ENCODE results near the gene PCBP3.
"Not testable (repeated sequence)": the region's sequence is repeated elsewhere in the genome, so short reads cannot be mapped to it uniquely, and the experiment has no call there.

The PCBP3 gene

DNA sequence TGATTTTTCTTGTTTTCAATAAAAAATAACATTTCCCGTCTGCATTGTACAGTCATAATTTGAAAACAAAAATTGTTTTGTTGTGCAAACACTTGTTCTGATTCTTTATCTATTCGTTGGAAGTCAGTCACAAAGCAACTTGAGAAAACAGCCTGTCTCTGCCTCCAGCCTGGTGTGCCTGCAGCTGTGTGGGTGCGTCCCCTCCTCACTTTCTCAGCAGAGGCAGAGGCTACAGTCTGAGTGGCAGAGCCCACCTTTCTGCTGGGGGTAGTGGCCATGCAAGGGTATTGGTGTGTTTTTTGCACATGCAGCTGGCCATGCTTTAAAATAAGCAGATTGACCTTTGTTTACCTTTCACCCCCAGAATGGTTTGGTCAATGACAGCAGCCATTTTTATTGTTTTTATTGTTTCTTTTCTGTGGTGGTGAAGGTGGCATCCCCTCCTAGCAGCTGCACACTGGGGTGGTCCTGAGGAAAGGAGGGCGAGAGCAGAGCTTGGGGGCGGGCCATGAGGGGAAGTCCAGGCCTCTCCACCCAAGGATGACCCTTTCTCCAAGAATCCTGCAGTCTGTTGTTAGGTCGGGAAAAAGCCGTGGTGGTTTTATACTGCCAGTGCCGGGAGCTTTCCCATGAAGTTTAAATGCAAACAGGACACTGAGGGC is 159.6 kb downstream of the PCBP3 start:
- DNase-seq (ENCODE audit: low read depth in 2 of 3, low spot score in 2 of 3): no peak

DNA sequence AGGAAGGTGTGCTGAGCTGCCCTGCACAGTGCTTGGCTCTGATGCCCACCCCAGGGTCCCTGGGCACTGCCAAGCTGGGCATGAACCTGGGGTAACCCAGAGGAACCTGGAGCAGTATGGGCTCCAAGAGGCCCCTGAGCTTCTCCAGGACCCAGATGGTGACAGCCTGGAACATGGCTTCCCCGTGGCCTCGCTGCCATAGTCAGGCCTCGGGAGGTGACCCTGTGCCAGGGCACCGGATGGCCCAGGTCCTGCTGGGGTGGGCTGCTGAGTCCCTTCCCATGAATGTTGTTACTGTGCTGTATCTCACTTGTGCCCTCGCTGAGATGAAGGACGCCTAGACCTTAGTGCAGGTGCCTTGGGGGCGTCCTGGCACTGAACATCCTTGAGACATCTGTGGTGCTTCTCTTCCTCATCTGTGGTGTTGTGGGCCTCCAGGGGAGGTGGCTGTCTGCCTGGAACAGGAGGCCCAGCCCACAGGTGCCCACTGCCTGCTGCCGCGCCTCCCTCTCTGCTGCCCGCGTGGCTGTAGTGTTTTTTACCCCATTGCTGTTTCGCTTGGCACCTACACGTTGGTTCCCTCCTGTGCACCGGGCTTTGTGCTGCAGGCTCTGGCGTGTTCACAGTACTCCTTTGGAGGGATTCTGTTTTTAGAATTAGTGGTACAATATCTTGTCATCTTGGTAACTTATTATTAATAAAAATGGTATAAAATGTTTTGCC is 160.3 kb downstream of the PCBP3 start:
- DNase-seq (ENCODE audit: low read depth in 2 of 3, low spot score in 2 of 3): no peak

DNA sequence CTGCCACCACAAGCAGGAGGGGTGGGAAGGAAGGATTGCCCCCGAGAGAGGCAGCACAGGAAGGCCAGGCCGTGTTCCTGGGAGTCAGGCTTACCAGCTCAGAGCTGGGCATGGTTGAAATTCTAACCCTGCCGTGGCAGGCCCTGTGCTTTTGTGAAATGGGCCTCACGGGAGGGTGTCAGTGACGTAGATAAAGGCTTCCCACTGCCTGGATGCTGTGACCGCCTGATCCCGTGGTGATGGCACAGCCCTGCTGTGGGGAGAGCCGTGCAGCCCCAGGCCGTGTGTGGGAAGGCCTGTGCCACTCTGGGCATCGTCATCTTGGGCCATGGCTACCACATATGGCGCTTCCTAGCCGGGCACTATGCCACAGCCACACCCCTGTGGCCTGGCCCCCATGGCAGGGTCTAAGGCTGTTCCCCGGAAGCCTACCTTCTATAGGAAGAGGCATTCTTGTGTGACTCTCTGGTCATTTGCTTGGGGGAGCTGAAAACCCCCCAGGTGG is 161.3 kb downstream of the PCBP3 start:
- no peak for DNase-seq (ENCODE audit: low read depth in 2 of 3, low spot score in 2 of 3)

DNA sequence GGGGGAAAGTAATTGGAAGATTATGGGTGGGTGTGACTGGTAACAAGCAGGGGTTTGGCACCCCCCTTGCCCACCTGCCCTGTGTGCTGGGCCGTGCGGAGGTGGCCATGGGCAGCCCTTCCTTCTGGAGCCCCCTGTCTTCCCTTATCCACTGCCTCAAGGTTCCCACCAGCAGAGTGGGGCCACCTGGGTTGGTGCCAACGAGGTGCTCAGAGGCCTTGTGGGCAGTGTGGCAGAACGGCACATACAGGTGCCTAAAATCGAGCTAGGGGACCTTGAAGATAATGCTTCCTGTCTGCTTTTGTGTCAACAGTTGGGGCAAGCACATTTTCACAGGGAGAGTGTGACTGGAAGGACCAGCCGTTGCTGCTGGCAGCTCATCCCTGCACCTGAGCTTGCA is 161.8 kb downstream of the PCBP3 start:
- no peak for DNase-seq (ENCODE audit: low read depth in 2 of 3, low spot score in 2 of 3)

DNA sequence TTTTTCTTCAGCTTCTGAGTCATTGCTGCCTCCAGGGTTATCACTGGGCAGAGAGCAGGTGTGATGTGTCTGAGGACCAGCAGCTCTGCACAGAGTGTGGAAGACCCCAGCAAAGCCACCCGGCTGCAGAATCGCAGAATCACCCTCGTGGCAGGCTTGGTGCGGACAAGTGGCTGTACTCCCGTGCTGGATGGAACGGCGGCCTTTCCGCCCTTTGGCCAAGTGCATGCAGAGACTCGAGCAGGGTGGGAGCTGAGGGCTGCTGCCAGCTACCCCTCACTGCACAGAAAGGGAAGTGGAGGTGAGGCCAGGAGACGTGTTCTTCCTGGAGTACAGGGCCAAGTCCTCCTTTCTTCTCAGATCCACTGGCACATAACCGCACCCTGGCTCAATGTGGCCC is 162.5 kb downstream of the PCBP3 start:
- no peak for DNase-seq (ENCODE audit: low read depth in 2 of 3, low spot score in 2 of 3)

DNA sequence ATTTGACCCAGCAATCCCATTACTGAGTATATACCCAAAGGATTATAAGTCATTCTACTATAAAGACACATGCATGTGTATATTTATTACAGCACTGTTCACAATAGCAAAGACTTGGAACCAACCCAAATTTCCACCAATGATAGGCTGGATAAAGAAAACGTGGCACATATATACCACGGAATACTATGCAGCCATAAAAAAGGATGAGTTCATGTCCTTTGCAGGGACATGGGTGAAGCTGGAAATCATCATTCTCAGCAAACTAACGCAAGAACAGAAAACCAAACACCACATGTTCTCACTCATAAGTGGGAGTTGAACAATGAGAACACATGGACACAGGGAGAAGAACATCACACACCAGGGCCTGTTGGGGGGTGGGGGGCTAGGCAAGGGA is 165.1 kb downstream of the PCBP3 start:
- DNase-seq (ENCODE audit: low read depth in 2 of 3, low spot score in 2 of 3): not testable (repeated sequence)

DNA sequence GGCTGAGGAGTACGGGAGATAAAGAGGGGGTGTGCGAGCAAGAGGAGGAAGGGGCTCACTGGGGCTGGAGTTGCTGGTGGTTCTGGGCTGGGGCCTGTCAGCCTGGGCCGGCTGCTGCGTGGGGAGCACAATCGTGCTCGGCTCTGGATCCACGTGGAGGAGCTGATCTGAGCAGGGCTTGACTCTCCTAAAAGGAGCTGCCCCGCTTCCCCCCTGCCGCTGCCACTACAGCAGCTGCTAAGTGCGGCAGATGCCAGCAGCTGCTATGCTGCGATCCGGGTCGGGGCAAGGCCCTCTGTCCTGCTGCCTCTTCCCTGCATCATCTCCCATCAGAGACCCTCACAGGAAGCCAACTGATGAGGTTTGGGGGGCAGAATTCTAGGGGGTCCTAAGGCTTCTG is 165.9 kb downstream of the PCBP3 start:
- no peak for DNase-seq (ENCODE audit: low read depth in 2 of 3, low spot score in 2 of 3)

DNA sequence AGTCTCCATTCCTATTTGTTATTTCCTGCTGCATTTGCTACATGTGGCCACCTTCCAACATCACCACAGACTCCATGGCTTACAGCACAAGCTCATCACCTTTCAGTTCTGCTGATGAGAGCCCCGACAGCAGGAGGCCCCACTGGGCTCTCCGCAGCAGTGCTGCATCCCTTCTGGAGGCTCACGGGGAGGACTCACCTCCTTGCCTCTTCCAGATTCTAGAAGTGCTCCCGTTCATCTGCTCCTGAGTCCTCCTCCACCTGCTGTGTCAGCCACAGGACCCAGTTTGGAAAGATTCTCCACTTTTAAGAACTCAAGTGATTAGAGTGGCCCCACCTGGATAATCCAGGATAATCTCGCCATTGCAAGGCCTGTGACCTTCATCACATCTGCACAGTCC is 167.6 kb downstream of the PCBP3 start:
- no peak for DNase-seq (ENCODE audit: low read depth in 2 of 3, low spot score in 2 of 3)

DNA sequence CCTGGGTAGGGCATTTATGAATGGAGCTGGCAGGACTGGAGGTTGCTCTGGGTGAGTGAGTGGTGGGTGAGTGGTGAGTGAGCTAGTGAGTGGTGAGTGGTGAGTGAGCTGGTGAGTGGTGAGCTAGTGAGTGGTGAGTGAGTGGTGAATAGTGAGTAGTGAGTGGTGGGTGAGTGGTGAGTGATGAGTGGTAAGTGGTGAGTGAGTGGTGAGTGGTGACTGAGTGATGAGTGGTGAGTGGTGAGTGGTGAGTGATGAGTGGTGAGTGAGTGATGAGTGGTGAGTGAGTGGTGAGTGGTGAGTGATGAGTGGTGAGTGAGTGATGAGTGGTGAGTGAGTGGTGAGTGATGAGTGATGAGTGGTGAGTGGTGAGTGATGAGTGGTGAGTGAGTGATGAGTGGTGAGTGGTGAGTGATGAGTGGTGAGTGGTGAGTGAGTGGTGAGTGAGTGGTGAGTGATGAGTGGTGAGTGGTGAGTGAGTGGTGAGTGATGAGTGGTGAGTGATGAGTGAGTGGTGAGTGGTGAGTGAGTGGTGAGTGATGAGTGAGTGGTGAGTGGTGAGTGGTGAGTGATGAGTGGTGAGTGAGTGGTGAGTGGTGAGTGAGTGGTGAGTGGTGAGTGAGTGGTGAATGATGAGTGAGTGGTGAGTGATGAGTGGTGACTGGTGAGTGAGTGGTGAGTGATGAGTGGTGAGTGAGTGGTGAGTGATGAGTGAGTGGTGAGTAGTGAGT is 170.8 kb downstream of the PCBP3 start:
- DNase-seq (ENCODE audit: low read depth in 2 of 3, low spot score in 2 of 3): not testable (repeated sequence)

DNA sequence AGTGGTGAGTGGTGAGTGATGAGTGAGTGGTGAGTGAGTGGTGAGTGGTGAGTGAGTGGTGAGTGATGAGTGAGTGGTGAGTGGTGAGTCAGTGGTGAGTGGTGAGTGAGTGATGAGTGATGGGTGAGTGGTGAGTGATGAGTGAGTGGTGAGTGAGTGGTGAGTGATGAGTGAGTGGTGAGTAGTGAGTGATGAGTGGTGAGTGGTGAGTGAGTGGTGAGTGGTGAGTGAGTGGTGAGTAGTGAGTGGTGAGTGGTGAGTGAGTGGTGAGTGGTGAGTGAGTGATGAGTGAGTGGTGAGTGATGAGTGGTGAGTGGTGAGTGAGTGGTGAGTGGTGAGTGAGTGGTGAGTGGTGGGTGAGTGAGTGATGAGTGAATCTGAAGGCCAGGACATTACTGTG is 172.3 kb downstream of the PCBP3 start:
- not testable (repeated sequence) for DNase-seq (ENCODE audit: low read depth in 2 of 3, low spot score in 2 of 3)

DNA sequence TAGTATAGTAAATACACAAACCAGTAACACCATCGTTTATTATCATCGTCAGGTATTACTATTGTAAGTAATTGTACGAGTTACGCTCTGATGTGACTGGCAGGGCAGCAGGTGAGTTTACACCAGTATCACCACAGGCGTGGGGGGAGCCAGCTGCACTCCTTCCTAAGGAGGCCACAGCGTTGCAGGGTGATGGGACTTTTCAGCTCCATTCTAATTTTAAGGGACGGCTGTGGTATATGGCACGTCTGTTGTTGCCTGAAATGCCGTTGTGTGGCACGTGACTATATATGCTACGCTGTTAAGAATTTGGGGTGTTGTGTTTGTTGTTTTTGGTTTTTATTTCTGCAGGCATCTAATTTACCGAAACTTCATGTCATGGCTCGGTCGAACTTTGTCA is 173.3 kb downstream of the PCBP3 start:
- DNase-seq (ENCODE audit: low read depth in 2 of 3, low spot score in 2 of 3): no peak

DNA sequence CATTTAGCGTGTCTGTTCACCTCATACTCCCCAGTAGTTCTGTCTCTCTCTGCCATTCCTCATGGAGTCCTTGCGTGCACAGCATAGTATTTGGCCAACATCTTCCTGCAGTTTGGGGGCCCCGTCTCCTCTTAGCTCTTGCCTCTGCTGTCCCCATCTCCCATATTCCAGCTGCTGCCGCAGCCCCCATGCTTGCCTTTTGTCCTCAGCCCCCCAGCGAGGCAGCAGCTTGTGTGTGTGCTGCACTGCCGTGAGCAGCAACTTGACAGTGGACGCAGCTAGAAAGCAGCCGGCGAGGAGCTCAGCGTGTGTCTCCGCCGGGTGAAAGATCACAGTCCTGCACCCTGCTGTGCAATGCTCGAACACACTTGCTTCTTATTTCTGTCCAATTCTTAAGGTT is 173.8 kb downstream of the PCBP3 start:
- no peak for DNase-seq (ENCODE audit: low read depth in 2 of 3, low spot score in 2 of 3)

DNA sequence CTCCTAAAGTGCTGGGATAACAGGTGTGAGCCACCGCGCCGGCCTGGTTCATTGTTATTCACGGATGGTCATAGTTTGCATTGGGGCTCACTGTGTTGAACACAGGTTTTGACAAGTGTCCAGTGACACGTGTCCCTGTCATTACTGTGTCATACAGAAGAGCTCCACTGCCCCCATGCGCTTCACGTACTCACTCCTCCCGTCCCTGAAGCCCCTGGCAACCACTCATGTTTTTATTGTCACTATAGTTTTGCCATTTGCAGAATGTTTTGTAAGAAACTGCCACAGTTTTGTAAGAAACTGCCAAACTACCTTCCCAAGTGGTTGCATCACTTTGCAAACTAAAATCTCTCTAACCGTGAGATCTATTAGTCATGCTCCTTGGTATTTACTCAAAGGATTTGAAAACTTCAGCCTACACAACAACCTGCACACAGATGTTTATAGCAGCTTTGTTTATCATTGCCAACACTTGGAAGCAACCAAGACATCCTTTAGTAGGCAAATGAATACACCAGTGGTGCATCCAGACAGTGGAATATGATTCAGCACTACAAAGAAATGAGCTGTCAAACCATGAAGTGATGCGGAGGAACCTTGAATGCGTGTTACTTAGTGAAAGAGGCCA is 174.9 kb downstream of the PCBP3 start:
- DNase-seq (ENCODE audit: low read depth in 2 of 3, low spot score in 2 of 3): no peak

DNA sequence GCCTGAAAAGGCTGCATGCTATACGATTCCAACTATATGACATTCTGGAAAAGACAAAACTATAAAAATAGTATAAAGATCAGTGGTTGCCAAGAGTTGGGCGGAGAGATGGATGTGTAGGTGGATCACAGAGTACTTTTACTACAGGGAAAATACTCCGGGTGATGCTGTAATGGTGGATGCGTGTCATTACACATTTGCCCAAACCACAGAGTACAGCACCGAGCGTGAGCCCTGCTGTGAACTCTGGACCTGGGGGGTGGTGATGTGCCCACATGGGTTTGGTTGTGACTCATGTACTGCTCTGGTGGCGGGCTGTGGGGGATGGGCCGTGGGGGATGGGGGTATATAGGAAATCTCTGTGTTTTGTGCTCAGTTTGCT is 175.4 kb downstream of the PCBP3 start:
- peak; percentile 57 to 66 (median 64) for DNase-seq (ENCODE audit: low read depth in 2 of 3, low spot score in 2 of 3)

DNA sequence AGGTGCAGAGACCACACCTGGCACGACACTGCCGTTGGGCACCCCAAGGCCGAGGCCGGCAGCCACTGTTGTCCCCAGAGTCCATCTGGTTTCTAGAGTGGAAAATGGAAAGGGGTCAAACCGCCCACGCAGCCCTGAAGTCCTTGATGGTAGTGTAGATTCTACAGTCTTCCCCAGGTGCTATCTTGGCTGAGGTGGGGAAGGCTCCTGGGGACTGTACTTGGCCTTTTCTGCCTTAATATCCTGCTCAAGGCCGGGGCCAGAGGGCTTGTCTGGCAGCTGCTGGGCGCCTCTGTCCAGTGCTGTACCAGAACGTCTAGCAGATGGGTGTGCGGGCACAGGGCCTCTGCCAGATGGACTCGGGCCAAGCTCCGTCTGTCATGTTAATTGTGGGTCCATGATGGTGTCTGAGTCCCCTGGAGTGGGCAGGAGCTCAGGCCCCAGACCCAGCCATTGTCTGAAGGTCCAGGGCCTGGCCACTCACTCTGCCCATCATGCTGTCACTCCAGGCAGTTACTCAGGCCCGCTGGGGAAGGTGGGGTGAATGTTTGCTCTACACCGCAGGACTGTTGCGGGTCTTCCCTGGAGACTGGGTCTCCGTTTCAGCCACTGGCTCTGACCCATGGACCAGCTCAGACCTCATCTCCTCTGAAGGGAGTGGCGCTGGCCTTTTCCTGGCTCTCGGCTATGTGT is 176.1 kb downstream of the PCBP3 start:
- no peak for DNase-seq (ENCODE audit: low read depth in 2 of 3, low spot score in 2 of 3)

DNA sequence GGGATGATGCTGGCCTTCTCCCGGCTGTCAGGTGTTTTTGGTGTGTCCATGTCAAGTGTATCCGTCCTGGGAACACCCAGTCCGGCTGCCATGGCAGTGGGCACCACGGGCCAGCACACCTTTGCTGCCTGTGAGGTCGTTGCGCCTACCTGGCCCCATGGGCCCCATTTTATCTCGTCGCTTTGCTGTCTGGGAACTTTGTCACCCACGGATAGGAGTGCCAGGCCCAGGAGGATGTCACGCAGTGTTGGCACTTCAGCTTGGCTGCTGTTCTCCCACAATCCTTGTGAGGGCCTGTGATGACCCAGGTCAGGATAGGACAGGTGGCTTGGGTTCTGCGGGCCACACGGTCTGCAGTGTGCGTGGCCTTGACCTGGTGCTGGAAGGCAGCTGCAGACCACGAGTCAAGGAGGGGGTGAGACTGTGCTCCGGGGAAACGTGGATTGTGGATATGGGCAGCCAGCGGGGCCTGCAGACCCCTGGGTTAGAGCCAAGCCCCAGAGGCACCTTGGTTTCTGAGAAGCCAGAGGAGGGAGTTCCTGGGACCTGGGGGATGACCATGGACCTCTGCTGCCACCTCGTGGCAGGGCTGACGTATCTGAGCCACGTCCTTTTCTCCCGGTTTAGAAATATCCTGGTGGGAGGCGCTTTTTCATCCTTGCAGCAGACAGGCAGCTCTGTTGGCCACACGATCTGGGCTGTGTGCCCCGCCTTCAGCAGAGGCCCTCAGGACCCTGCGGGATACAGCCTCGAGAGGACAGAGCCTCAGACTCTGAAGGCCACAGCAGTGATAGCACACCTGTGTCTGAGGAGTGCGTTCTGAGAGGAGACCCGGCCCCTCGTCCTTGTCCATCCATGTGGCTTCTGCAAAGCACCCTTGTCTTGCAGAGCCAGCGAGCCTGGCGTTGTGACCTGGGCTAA is 176.9 kb downstream of the PCBP3 start:
- peak; percentile 47 to 73 (median 72) for DNase-seq (ENCODE audit: low read depth in 2 of 3, low spot score in 2 of 3)

DNA sequence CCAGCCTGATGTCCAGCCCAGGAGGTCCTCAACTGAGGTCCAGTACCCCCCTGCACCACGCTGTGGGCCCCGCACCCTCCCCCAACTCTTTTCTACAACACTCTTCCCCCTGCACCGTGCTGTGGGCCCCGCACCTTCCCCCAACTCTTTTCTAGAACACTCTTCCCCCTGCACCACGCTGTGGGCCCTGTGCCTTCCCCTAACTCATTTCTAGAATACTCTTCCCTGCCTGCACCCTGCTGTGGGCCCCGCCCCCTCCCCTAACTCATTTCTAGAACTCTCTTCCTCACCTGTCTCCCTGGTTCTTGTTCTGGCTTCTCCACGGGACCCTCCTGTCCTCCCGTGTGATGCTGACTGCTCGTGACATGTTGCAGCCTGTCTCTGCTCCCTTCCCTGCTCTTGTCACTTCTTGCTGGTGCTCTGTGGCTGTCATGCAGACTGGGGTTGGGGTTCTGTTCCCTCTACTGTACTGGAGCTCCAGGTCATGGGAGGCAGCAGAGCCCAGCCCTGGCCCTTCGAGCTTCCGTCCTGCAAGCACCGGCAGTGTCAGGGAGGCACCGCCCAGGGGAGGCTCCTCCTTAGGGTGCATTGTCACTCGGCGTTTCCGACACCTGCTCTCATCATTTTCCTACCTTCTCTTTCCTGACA is 177.9 kb downstream of the PCBP3 start:
- no peak for DNase-seq (ENCODE audit: low read depth in 2 of 3, low spot score in 2 of 3)

DNA sequence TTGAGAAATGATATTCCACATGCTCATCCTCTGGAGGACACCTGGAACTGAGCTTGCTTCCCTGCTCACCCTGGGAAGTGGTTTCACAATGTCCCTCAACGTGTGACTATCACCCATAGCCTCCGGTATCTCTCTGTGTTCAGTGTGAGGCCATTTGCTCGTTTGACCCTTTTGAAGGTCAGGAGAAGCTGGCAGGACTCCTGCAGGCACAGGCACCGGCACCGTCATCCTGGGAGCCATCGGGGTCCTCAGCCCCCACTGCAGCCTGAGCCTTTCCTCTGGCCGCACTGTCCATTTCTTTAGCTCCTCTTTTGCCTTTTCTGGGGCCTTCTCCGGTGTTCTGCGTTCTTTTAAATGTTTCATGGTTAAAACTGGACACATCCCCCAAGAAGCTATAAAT is 178.5 kb downstream of the PCBP3 start:
- no peak for DNase-seq (ENCODE audit: low read depth in 2 of 3, low spot score in 2 of 3)

DNA sequence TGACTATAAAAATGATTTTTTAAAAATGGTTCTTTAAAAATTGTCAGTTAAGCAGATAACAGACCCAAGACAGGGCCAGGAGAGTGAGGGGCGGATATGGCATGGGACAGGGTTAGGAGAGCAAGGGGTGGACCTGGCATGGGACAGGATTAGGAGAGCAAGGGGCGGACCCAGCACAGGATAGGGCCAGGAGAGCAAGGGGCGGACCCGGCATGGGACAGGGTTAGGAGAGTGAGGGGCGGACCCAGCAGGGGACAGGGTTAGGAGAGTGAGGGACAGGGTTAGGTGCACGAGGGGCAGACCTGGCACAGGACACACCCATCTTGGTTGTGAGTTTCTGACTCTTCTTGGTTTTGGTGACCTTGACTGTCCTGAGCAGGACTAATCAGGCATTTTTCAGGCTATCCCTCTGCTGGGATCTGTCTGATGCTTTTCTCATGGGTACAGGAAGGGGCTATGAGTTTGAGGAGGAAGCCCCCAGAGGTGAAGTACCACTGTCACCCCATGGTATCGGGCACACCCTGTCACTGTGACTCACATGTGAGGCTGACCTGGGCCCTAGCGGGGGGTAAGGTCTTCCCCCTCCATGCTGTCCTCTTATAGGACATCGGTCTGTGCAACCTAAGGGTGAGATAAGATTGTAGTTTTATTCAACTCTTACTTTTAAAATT is 179.0 kb downstream of the PCBP3 start:
- no peak for DNase-seq (ENCODE audit: low read depth in 2 of 3, low spot score in 2 of 3)

Measured in activated CD8-positive, alpha-beta memory T cell treated with anti-CD3 and anti-CD28 coated beads for 48 hours (primary cell).